WERI-Rb-1 (cell line): ENCODE data around the gene CD79B.
"Not testable (repeated sequence)": the region's sequence is repeated elsewhere in the genome, so short reads cannot be mapped to it uniquely, and the experiment has no call there.

Experiments
- DNase-seq: peaks from one replicate; pipeline ENCODE4 v3.0.0-alpha.2; 2020
- H3K27ac ChIP-seq: fragments of 250-450 bp; sonication (Bioruptor Pico); 2 replicates; pipeline ENCODE4 v1.5.1; 2020; ENCODE audit warnings: mild to moderate bottlenecking, moderate library complexity
- H3K27me3 ChIP-seq: fragments of 250-450 bp; sonication (Bioruptor Pico); 2 replicates; pipeline ENCODE4 v1.5.1; 2021; ENCODE audit warnings: mild to moderate bottlenecking, low read depth, moderate library complexity; ENCODE audit not compliant: insufficient read depth, severe bottlenecking
- H3K36me3 ChIP-seq: fragments of 250-450 bp; sonication (Bioruptor Pico); 2 replicates; pipeline ENCODE4 v1.5.1; 2020; ENCODE audit warnings: mild to moderate bottlenecking, moderate library complexity
- H3K4me3 ChIP-seq: 2 replicates; pipeline ENCODE4 v1.5.1; 2011; ENCODE audit warnings: low read depth, mild to moderate bottlenecking, control low read depth, low read length
- H3K9me3 ChIP-seq: fragments of 250-450 bp; sonication (Bioruptor Pico); 2 replicates; pipeline ENCODE4 v1.5.1; 2021; ENCODE audit warnings: mild to moderate bottlenecking, moderate library complexity; ENCODE audit not compliant: severe bottlenecking
- CTCF ChIP-seq: IDR thresholded peaks from 2 replicates; pipeline ENCODE4 v1.5.1; 2011; ENCODE audit warnings: low read depth, mild to moderate bottlenecking, control low read depth, inconsistent platforms, low read length

Gene CD79B

GRCh38 chr17:63919311-63919723, 12.8 kb downstream of the CD79B start:
- DNase-seq = peak; percentile 79
- Histone ChIP-seq H3K4me3 (no peak overlapping the region), H3K27ac (no peak overlapping the region), H3K36me3 (no peaks in the 10 kb centered on the region), H3K9me3 (no peaks in the 10 kb centered on the region), H3K27me3 (no peaks in the 10 kb centered on the region)
- peak; percentile 97 for TF ChIP-seq CTCF

- H3K4me3 ChIP-seq, DNase-seq, H3K27ac ChIP-seq: not testable (repeated sequence)
Observed at GRCh38 chr17:63918789-63919305, 13.3 kb downstream of the CD79B start, which contains the start of gene GH1. GH1 (minus strand) TSS chr17:63918839; CDS start chr17:63918776, 63 bp downstream.

GRCh38 chr17:63918305-63918704, 13.8 kb downstream of the CD79B start:
- H3K9me3 ChIP-seq = no peaks in the 10 kb centered on the region
- no peak overlapping the region for H3K4me3 ChIP-seq
- TF ChIP-seq CTCF = peak; percentile 34; the same call in 1 of the 2 replicates
- H3K27ac ChIP-seq = no peak overlapping the region
- no peaks in the 10 kb centered on the region for H3K27me3 ChIP-seq
- H3K36me3 ChIP-seq = no peaks in the 10 kb centered on the region
- no peak for DNase-seq

More at GRCh38 chr17:63918789-63919305, 13.3 kb downstream of the CD79B start, which contains the start of gene GH1:
- not testable (repeated sequence) for H3K27me3 ChIP-seq, H3K36me3 ChIP-seq, H3K9me3 ChIP-seq

GRCh38 chr17:63917646-63918045, 14.5 kb downstream of the CD79B start:
- H3K27me3 ChIP-seq = no peaks in the 10 kb centered on the region
- H3K4me3 ChIP-seq = no peak overlapping the region
- no peak for TF ChIP-seq CTCF
- H3K36me3 ChIP-seq = no peaks in the 10 kb centered on the region
- no peaks in the 10 kb centered on the region for H3K9me3 ChIP-seq
- DNase-seq = no peak
- no peak overlapping the region for H3K27ac ChIP-seq

- not testable (repeated sequence) for H3K27me3 ChIP-seq, H3K9me3 ChIP-seq, DNase-seq, H3K4me3 ChIP-seq, H3K36me3 ChIP-seq, H3K27ac ChIP-seq
Observed at GRCh38 chr17:63917206-63917605, 14.9 kb downstream of the CD79B start.

- no peak for DNase-seq
- Histone ChIP-seq H3K27ac (no peak overlapping the region), H3K4me3 (no peak overlapping the region), H3K9me3 (no peaks in the 10 kb centered on the region), H3K36me3 (no peaks in the 10 kb centered on the region), H3K27me3 (no peaks in the 10 kb centered on the region)
- TF ChIP-seq CTCF = no peak
Observed at GRCh38 chr17:63916566-63917185, 15.5 kb downstream of the CD79B start.

- H3K4me3 ChIP-seq, H3K9me3 ChIP-seq, H3K27ac ChIP-seq, H3K36me3 ChIP-seq, DNase-seq, H3K27me3 ChIP-seq: not testable (repeated sequence)
Observed at GRCh38 chr17:63915753-63916152, 16.4 kb downstream of the CD79B start.
